ENCODE measurements around the gene CDC42SE2.

- TF ChIP-seq CTCF (conservative IDR thresholded peaks at IDR 0.05; ENCODE audit: low read depth in 2 of 2), result no peak
- TF ChIP-seq EZH2 (IDR thresholded peaks at IDR 0.05; ENCODE audit: low read depth, unreplicated experiment), result no peak
These were observed 37.0 kb upstream of the CDC42SE2 start for GRCh38 chr5:131226899-131227298.
